Epithelial cell of proximal tubule (primary cell): ENCODE results near the gene TCP11. TPM values are rescaled to one million over a fixed set of nuclear protein-coding genes. Genes with fewer than 3 reads are reported as not detected.

Experiments
- DNase-seq: peaks from one replicate; pipeline ENCODE4 v3.0.0-alpha.2; 2011; ENCODE audit warnings: low read depth
- H3K4me3 ChIP-seq: 2 replicates; pipeline ENCODE4 v1.5.1; 2011; ENCODE audit warnings: low read depth, mild to moderate bottlenecking, low read length
- total RNA-seq: library from RNA; depleted of rRNA; stranded (reverse); fragments of >200 nt; gene quantifications from 2 replicates; pipeline ENCODE4 v1.2.3, GENCODE V29; 2015
- TF ChIP-seq, protein P1 (sequence below): conservative IDR thresholded peaks from 2 replicates; pipeline ENCODE4 v1.5.1; 2012; ENCODE audit warnings: low read depth, mild to moderate bottlenecking, low read length

Gene TCP11
- total RNA-seq, 1 donor from 2014 or later = not detected

DNA sequence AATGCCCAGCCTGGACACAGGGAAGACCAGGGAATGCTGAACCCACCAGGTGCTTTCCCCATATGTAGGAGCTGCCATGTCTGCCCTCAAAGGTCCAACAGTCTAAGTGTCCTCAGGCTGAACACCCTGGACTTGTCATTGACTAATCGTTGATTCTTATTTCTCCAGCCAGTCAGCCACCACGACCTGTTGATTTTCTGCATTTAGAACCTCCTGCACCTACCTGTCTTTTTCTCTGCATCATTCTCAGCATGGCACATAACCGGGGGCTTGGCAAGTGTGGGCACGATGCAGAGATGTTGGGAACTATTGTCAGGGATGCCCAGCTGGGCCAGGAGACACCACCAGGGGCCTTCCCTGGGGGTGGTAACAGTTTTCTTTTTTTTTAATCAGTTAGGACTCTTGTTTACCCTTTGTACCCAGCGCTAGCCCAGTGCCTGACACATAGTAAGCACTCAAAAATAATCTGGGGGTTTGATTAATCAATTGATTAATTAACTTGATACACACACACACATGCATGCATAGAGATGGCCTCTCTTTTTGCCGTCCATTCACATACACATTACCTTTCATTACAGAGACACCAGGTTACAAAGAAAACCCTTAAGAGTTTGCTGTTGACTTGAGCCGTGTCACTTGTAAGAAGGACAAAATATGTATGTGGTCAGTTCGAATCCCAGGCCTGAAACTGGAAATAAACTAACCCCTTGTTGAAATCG, 43.6 kb upstream of the TCP11 start:
- DNase-seq = no peak
- TF ChIP-seq, protein P1, sequence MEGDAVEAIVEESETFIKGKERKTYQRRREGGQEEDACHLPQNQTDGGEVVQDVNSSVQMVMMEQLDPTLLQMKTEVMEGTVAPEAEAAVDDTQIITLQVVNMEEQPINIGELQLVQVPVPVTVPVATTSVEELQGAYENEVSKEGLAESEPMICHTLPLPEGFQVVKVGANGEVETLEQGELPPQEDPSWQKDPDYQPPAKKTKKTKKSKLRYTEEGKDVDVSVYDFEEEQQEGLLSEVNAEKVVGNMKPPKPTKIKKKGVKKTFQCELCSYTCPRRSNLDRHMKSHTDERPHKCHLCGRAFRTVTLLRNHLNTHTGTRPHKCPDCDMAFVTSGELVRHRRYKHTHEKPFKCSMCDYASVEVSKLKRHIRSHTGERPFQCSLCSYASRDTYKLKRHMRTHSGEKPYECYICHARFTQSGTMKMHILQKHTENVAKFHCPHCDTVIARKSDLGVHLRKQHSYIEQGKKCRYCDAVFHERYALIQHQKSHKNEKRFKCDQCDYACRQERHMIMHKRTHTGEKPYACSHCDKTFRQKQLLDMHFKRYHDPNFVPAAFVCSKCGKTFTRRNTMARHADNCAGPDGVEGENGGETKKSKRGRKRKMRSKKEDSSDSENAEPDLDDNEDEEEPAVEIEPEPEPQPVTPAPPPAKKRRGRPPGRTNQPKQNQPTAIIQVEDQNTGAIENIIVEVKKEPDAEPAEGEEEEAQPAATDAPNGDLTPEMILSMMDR = no peak

DNA sequence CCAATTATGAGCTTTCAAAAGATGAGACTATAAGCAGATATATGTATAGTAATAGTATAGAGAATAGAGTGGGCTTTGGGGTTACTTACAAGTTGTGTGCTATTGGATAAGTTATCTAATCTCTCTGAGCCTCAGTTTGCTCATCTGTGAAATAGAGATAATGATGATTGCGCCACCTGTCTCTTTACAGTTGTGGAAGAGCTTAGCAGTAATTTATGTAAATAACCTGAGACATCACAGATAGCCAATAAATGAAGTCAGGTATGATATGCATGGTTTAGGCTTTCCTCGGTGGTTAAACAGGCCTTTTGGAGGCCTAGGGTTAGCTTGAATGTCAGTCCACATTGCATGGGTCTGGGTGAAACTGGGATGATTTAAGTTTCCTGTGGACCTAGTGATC, 42.8 kb upstream of the TCP11 start:
- DNase-seq = no peak
- H3K4me3 ChIP-seq = no peak overlapping the region
- TF ChIP-seq, protein P1 = no peak

More for the DNA sequence above, 43.6 kb upstream of the TCP11 start:
- no peak overlapping the region for H3K4me3 ChIP-seq

DNA sequence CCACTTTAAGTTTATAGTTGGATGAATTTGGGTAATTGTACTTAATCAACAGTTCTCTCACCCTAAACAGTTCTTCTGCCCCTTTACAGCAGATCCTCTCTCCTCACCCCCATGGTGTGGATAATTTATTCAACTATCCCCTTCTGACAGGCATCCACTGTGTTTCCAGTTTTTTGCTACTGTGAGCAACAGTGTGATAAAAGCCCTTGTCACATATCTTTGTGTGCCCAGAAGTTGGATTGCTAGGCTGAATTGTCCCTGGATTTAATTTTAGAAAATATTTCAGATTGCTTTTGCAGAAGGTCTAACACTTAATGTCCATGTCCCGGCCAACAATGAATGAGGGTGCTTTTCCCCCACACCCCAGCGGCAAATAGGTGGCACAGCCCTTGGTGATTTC, 42.1 kb upstream of the TCP11 start:
- no peak for DNase-seq
- no peak overlapping the region for H3K4me3 ChIP-seq
- TF ChIP-seq, protein P1 = no peak

DNA sequence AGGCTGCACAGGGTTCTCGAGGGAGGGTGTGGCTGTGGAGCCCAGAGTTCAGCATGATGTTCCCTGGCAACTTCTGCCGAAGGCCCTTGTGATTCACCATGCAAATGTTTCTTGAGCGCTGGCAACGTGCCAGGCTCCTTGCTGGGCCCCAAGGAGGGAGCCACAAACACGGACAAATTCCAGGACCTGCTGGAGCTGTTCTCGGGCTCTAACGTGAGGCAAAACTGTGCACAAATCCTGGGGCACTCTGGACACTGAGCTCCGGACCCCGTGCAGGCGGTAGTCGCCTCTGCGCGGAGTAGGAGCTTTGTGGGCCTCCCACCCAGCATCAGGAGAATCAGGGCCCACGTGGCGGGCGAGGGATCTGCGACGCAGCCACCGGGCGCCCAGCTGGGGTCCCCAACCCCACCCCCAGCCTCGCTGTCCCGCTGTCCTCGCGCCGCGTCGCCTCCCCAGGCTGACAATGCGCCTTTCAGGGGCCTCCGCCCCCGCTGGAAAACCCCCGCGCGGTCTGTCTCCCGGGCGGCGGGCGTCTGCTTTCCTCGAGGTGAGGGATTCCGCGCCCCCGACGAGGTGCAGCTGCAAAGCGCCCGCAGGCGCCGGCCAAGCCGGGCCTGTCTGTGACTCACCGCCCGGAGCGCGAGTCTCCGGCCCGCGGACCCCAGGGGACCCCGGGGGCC, 40.9 kb upstream of the TCP11 start:
- no peak overlapping the region for H3K4me3 ChIP-seq
- no peak for DNase-seq
- TF ChIP-seq, protein P1 = no peak

DNA sequence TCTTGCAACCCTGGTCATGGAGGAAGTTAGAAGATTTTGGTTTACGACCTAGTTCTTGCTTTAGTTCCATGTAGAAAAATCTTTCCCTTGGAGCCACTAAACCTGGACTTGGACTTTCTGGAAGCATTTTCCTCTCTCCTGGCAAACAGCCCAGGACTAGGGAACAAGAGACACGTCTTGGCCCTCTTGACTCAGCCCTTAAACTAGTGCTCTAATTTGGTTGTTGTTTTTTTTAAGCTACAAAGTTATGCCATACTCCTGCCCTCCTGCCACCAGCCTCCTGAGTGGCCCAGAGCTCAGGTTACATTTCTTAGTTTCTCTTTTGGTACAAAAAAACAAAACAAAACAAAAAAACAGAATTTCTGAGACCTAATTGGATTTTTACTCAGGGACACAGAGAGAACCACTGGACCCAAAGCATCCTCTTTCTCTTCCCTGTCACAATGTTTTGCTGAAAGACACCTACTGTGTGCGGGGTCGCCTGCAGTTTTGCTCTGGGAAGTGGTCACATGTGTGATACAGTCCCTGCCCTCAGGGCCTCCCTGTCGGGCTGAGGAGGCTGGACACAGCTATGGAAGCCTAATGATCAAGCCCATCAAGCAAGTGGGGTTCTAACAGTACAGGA, 40.3 kb upstream of the TCP11 start:
- no peak for DNase-seq
- TF ChIP-seq, protein P1 = no peak
- H3K4me3 ChIP-seq = peak overlapping the region; percentile 1

DNA sequence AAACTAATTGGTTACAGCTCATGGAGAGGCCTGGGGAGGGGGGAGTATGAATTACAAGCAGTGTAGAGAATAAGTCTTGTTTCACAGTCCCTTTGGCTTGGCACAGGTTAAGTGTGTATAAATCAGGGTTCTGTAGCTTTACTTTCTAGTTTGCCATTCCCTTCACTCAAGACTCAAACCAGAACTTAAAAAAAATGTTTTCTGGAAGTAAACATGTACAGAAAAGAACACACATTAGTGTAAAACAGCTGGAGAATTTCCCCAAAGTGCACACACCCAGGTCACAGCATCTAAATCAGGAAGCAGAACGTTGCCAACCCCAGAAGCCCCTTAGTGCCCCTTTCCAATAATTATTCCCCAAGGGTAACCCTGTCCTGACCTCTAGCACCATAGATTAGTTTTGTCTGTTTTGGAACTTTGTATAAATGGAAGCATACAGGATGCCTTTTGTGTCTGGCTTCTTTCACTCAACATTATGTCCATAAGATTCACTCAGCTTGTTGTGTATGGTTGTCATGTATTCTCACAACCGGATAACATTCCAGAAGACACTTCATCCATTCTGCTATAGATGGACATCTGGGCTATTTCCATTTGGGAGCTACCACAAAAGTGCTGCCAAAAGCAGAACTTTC, 38.9 kb upstream of the TCP11 start:
- TF ChIP-seq, protein P1 = no peak
- no peak for DNase-seq
- H3K4me3 ChIP-seq = no peak overlapping the region
